Neural progenitor cell (in vitro differentiated cells): ENCODE results near the gene RB1.

Experiments
- EZH2 ChIP-seq: fragments of 200-600 bp; sonication (generic); IDR thresholded peaks from 2 replicates; pipeline ENCODE4 v1.6.1; 2017; ENCODE audit warnings: antibody characterized with exemption, mild to moderate bottlenecking, moderate library complexity
- EZH2phosphoT487 ChIP-seq: fragments of 200-600 bp; sonication (generic); IDR thresholded peaks from 2 replicates; pipeline ENCODE4 v1.6.1; 2017; ENCODE audit warnings: antibody characterized with exemption
- TF ChIP-seq, protein P1 (sequence below): fragments of 200-600 bp; sonication (generic); IDR thresholded peaks from 2 replicates; pipeline ENCODE4 v1.5.1; 2017; ENCODE audit warnings: antibody characterized with exemption, mild to moderate bottlenecking

- TF ChIP-seq EZH2phosphoT487 (no peak), EZH2 (no peak)
- TF ChIP-seq, protein P1, sequence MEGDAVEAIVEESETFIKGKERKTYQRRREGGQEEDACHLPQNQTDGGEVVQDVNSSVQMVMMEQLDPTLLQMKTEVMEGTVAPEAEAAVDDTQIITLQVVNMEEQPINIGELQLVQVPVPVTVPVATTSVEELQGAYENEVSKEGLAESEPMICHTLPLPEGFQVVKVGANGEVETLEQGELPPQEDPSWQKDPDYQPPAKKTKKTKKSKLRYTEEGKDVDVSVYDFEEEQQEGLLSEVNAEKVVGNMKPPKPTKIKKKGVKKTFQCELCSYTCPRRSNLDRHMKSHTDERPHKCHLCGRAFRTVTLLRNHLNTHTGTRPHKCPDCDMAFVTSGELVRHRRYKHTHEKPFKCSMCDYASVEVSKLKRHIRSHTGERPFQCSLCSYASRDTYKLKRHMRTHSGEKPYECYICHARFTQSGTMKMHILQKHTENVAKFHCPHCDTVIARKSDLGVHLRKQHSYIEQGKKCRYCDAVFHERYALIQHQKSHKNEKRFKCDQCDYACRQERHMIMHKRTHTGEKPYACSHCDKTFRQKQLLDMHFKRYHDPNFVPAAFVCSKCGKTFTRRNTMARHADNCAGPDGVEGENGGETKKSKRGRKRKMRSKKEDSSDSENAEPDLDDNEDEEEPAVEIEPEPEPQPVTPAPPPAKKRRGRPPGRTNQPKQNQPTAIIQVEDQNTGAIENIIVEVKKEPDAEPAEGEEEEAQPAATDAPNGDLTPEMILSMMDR: no peak
Measured at GRCh38 chr13:48526286-48526685, 222.7 kb downstream of the RB1 start.
